SK-N-SH (cell line): ENCODE data around the gene FOXP1. TPM values are rescaled to one million over a fixed set of nuclear protein-coding genes. Genes with fewer than 3 reads are reported as not detected.

Source experiments
- CTCF ChIA-PET: fragments of 300-600, 350-600 bp; formaldehyde crosslinking; extraction: SDS; loops from one replicate; lab custom pipeline; 2021; lab: Yijun Ruan, JAX
- POLR2A ChIA-PET: fragments of 350-600 bp; sonication (Branson Sonifier 250); formaldehyde crosslinking; extraction: SDS; loops from one replicate; lab custom pipeline; 2020; ENCODE audit warnings: antibody characterized with exemption, inconsistent platforms; lab: Yijun Ruan, JAX
- DNase-seq: peaks from one replicate; pipeline ENCODE4 v3.0.0; 2012
- H2AFZ ChIP-seq: fragments of 200-600 bp; sonication (generic); 2 replicates; pipeline ENCODE4 v1.8.1; 2016; ENCODE audit warnings: antibody characterized with exemption, mild to moderate bottlenecking, low read depth
- H3F3A ChIP-seq: fragments of 200-600 bp; sonication (generic); replicated peaks from 2 replicates; pipeline ENCODE3; 2016; ENCODE audit warnings: antibody characterized with exemption, mild to moderate bottlenecking; ENCODE audit not compliant: insufficient read depth
- H3K27ac ChIP-seq, 2 experiments: fragments of 200-500 bp in 1 of 2; fragments of 200-600 bp in 1 of 2; sonication (Bioruptor generic) in 1 of 2; sonication (generic), shearing (Covaris generic) in 1 of 2; 2 replicates each; pipeline versions ENCODE4 v1.5.1 to v1.6.1; 2014 to 2016; ENCODE audit warnings: low read depth in 2 of 2, inconsistent platforms in 1 of 2, low read length in 1 of 2, mild to moderate bottlenecking in 1 of 2, mixed read lengths in 1 of 2
- H3K27me3 ChIP-seq: fragments of 200-600 bp; sonication (generic), shearing (Covaris generic); 2 replicates; pipeline ENCODE4 v1.6.1; 2016; ENCODE audit warnings: mixed run types; ENCODE audit not compliant: insufficient read depth
- H3K36me3 ChIP-seq, 2 experiments: fragments of 200-500 bp in 1 of 2; fragments of 200-600 bp in 1 of 2; sonication (Bioruptor generic) in 1 of 2; sonication (generic) in 1 of 2; replicated peaks in 1 of 2; 2 replicates each; pipeline versions ENCODE3 to v1.5.1; 2014 to 2016; ENCODE audit warnings: low read length in 1 of 2, mild to moderate bottlenecking in 1 of 2; ENCODE audit not compliant: insufficient read depth in 2 of 2, control insufficient read depth in 1 of 2
- H3K4me1 ChIP-seq, 2 experiments: fragments of 200-500 bp in 1 of 2; fragments of 200-600 bp in 1 of 2; sonication (Bioruptor generic) in 1 of 2; sonication (generic), shearing (Covaris generic) in 1 of 2; 2 replicates each; pipeline versions ENCODE4 v1.5.1 to v1.6.1; 2014 to 2016; ENCODE audit warnings: low read depth in 1 of 2, low read length in 1 of 2, mixed run types in 1 of 2; ENCODE audit not compliant: insufficient read depth in 2 of 2, control insufficient read depth in 1 of 2
- H3K4me2 ChIP-seq: fragments of 200-600 bp; sonication (generic), shearing (Covaris generic); 2 replicates; pipeline ENCODE4 v1.6.1; 2017; ENCODE audit warnings: mixed run types
- H3K4me3 ChIP-seq, 2 experiments: fragments of 200-500 bp in 1 of 2; fragments of 200-600 bp in 1 of 2; sonication (Bioruptor generic) in 1 of 2; sonication (generic), shearing (Covaris generic) in 1 of 2; 2 replicates each; pipeline versions ENCODE4 v1.5.1 to v1.8.1; 2014 to 2016; ENCODE audit warnings: low read depth in 2 of 2, inconsistent platforms in 1 of 2, low read length in 1 of 2, mild to moderate bottlenecking in 1 of 2, mixed read lengths in 1 of 2, moderate library complexity in 1 of 2
- H3K79me2 ChIP-seq: fragments of 200-600 bp; sonication (generic); 2 replicates; pipeline ENCODE4 v1.8.1; 2017; ENCODE audit warnings: mild to moderate bottlenecking; ENCODE audit not compliant: insufficient read depth
- H3K9ac ChIP-seq: fragments of 200-600 bp; sonication (generic); 2 replicates; pipeline ENCODE4 v1.6.1; 2017; ENCODE audit warnings: mixed run types
- H3K9me2 ChIP-seq: fragments of 200-600 bp; sonication (generic); 2 replicates; pipeline ENCODE4 v1.6.1; 2017; ENCODE audit warnings: mixed run types
- H3K9me3 ChIP-seq: fragments of 200-600 bp; sonication (generic); 2 replicates; pipeline ENCODE4 v1.6.1; 2017; ENCODE audit warnings: mixed run types, mild to moderate bottlenecking, moderate library complexity
- H4K20me1 ChIP-seq: fragments of 200-600 bp; sonication (generic); 2 replicates; pipeline ENCODE4 v1.6.1; 2017; ENCODE audit warnings: mild to moderate bottlenecking, mixed run types; ENCODE audit not compliant: insufficient read depth
- CHD2 ChIP-seq: fragments of 150-350 bp; IDR thresholded peaks from 2 replicates; pipeline ENCODE4 v1.6.1; 2018; ENCODE audit warnings: low read length; ENCODE audit not compliant: partially characterized antibody
- ELF1 ChIP-seq: IDR thresholded peaks from 2 replicates; pipeline ENCODE4 v1.4.0; 2012
- EP300 ChIP-seq, 2 experiments: IDR thresholded peaks; 2 replicates each; pipeline versions ENCODE4 v1.4.0 to v1.6.1; 2012; ENCODE audit warnings: borderline replicate concordance in 1 of 2, low read depth in 1 of 2, low read length in 1 of 2
- EZH2phosphoT487 ChIP-seq: fragments of 200-600 bp; sonication (generic); IDR thresholded peaks from 2 replicates; pipeline ENCODE4 v1.6.1; 2017; ENCODE audit warnings: low read depth, mixed run types, mild to moderate bottlenecking, antibody characterized with exemption, moderate library complexity, borderline replicate concordance
- FOSL2 ChIP-seq: IDR thresholded peaks from 2 replicates; pipeline ENCODE4 v1.4.0; 2012; ENCODE audit warnings: low read depth, mild to moderate bottlenecking, moderate library complexity, borderline replicate concordance
- FOXJ3 ChIP-seq: sonication (generic); formaldehyde crosslinking; IDR thresholded peaks from 2 replicates; pipeline ENCODE4 v1.5.1; 2020; ENCODE audit warnings: mild to moderate bottlenecking, missing genetic modification reagents
- MXI1 ChIP-seq: IDR thresholded peaks from 2 replicates; pipeline ENCODE4 v1.6.1; 2012; ENCODE audit warnings: mild to moderate bottlenecking, low read depth, low read length, improper control_type of control experiment
- NRF1 ChIP-seq: IDR thresholded peaks from 2 replicates; pipeline ENCODE4 v1.6.1; 2012; ENCODE audit warnings: low read depth, mild to moderate bottlenecking, low read length
- RFX5 ChIP-seq: IDR thresholded peaks from 2 replicates; pipeline ENCODE4 v1.6.1; 2012; ENCODE audit warnings: mild to moderate bottlenecking, improper control_type of control experiment, low read length
- SMC3 ChIP-seq: IDR thresholded peaks from 2 replicates; pipeline ENCODE4 v1.6.1; 2012; ENCODE audit warnings: low read depth, low read length, improper control_type of control experiment
- TEAD4 ChIP-seq: IDR thresholded peaks from 2 replicates; pipeline ENCODE4 v1.4.0; 2012; ENCODE audit warnings: mild to moderate bottlenecking, borderline replicate concordance; ENCODE audit not compliant: insufficient read depth
- USF1 ChIP-seq: IDR thresholded peaks from 2 replicates; pipeline ENCODE4 v1.4.0; 2012; ENCODE audit warnings: low read depth, borderline replicate concordance
- WGBS: methylation state at CpG from one replicate; pipeline ENCODE4 v1.1.6; 2017; ENCODE audit warnings: low lambda C conversion rate; 5-methylcytosine and 5-hydroxymethylcytosine counted together
- polyA plus RNA-seq, 3 experiments: library from polyadenylated mRNA; depleted of rRNA; stranded (reverse); fragments of >200 nt; gene quantifications; 2 replicates each; pipeline ENCODE4 v1.2.3, GENCODE V29; 2012
- TF ChIP-seq, protein P1 (sequence below): fragments of 150-350 bp; IDR thresholded peaks from 2 replicates; pipeline ENCODE4 v1.6.1; 2017; ENCODE audit warnings: antibody characterized with exemption, low read length, low read depth, borderline replicate concordance
- TF ChIP-seq, protein P2 (sequence below): fragments of 200-600 bp; sonication (generic); IDR thresholded peaks from 2 replicates; pipeline ENCODE4 v1.6.1; 2017; ENCODE audit warnings: antibody characterized with exemption, mild to moderate bottlenecking, moderate library complexity

Gene FOXP1
- polyA plus RNA-seq, 1 of the 3 experiments (the other 2 are of a cell fraction), result 8.8 TPM

DNA sequence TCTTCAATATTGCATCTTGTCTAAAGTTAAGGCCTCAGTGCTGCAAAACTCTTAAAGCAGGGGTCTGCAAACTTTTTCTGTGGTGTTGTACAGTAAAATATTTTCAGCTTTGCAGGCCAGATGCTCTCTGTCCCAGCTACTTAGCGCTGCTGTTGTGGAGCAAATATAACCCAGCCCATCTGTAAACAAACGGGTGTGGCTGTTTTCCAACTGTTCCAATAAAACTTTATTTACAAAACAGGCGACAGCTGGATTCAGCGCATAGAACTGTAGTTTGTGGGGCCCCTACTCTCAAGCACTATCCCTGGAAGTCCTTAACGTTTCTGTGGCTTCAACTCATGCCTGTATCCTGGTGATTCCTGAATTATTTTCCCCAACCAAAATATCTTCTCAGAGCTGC is 365.0 kb downstream of the FOXP1 start (continued):
- TF ChIP-seq, protein P1, sequence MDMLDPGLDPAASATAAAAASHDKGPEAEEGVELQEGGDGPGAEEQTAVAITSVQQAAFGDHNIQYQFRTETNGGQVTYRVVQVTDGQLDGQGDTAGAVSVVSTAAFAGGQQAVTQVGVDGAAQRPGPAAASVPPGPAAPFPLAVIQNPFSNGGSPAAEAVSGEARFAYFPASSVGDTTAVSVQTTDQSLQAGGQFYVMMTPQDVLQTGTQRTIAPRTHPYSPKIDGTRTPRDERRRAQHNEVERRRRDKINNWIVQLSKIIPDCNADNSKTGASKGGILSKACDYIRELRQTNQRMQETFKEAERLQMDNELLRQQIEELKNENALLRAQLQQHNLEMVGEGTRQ, result no peak
- TF ChIP-seq MXI1 (no peak), FOSL2 (no peak), USF1 (no peak)

DNA sequence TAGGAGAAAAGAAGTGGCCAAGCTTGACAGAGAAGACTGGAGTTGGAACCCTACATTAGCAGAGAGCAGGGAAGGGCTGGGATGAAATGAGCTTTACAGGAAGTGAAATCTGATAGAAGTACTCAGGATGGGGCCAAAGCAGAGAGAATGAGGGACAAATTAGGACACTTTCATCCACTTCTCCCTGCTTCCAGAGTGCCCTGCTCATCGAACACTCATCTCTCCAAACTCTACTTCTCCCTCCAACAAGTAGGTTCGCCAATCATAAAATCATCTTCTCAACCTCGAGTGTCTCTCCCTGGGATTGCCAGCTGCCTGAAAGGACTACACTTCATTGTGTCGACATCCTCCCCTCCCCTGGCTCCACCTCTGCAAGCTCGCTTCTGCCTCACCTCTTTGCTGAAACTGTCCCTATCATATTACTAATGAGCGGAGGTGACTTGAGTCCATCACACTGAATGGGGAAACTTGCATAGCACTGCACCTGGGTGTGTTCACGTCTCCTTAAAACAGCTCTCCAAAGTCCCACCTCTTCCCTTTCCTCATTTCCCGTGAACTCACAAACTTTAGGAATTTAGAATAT is 365.8 kb downstream of the FOXP1 start:
- no peak for DNase-seq
- H3K36me3 ChIP-seq, result peaks cover 0 to 8% of the 10 kb centered on the region in 2 experiments
- no peak overlapping the region for H2AFZ ChIP-seq
- no peaks in the 10 kb centered on the region for H3K9me2 ChIP-seq
- H3K4me3 ChIP-seq, result no peak overlapping the region
- H3K9ac ChIP-seq, result no peak overlapping the region
- H3K4me1 ChIP-seq, result no peaks in the 10 kb centered on the region
- H3F3A ChIP-seq, result no peaks in the 10 kb centered on the region
- no peak overlapping the region for H3K4me2 ChIP-seq
- H3K27me3 ChIP-seq, result no peaks in the 10 kb centered on the region
- 87% methylated on average over 8 of the region's 8 CpGs for WGBS
- no peak for TF ChIP-seq RFX5
- no peak for TF ChIP-seq FOXJ3
- TF ChIP-seq, protein P1, result no peak
- TF ChIP-seq EZH2phosphoT487, result no peak
- TF ChIP-seq CHD2, result no peak
- no peak for TF ChIP-seq TEAD4
- no peak for TF ChIP-seq ELF1
- no peak for TF ChIP-seq EP300 (IDR thresholded peaks at IDR 0.05; ENCODE audit: borderline replicate concordance in 1 of 2, low read depth in 1 of 2, low read length in 1 of 2)
- TF ChIP-seq SMC3, result no peak
- TF ChIP-seq NRF1, result no peak
- TF ChIP-seq, protein P2, sequence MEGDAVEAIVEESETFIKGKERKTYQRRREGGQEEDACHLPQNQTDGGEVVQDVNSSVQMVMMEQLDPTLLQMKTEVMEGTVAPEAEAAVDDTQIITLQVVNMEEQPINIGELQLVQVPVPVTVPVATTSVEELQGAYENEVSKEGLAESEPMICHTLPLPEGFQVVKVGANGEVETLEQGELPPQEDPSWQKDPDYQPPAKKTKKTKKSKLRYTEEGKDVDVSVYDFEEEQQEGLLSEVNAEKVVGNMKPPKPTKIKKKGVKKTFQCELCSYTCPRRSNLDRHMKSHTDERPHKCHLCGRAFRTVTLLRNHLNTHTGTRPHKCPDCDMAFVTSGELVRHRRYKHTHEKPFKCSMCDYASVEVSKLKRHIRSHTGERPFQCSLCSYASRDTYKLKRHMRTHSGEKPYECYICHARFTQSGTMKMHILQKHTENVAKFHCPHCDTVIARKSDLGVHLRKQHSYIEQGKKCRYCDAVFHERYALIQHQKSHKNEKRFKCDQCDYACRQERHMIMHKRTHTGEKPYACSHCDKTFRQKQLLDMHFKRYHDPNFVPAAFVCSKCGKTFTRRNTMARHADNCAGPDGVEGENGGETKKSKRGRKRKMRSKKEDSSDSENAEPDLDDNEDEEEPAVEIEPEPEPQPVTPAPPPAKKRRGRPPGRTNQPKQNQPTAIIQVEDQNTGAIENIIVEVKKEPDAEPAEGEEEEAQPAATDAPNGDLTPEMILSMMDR, result no peak
- TF ChIP-seq, all 33 proteins: peak for 0
- H4K20me1 ChIP-seq, result no peaks in the 10 kb centered on the region
- H3K27ac ChIP-seq, result no peak overlapping the region
- peaks cover 40% of the 10 kb centered on the region for H3K79me2 ChIP-seq
- H3K9me3 ChIP-seq, result no peaks in the 10 kb centered on the region
- CTCF ChIA-PET, result no interaction called here
- POLR2A ChIA-PET, result no interaction called here
